H9 (cell line): ENCODE measurements around the gene MRM2. TPM values are rescaled to one million over a fixed set of nuclear protein-coding genes. Genes with fewer than 3 reads are reported as not detected.

ENCODE experiments used
- DNase-seq: peaks from one replicate; pipeline ENCODE4 v3.0.0-alpha.2; 2017
- H2AFZ ChIP-seq: one replicate; pipeline ENCODE4 v1.6.1; 2013; ENCODE audit warnings: mild to moderate bottlenecking, low read length, control low read depth, moderate library complexity
- H2AK5ac ChIP-seq: 2 replicates; pipeline ENCODE4 v1.6.1; 2013; ENCODE audit warnings: low read length, control low read depth, mixed read lengths; ENCODE audit not compliant: insufficient read length
- H2BK120ac ChIP-seq: one replicate; pipeline ENCODE4 v1.6.1; 2013; ENCODE audit warnings: low read depth, mild to moderate bottlenecking, low read length, control low read depth, inconsistent platforms; ENCODE audit not compliant: poor library complexity, severe bottlenecking
- H2BK12ac ChIP-seq: 2 replicates; pipeline ENCODE4 v1.6.1; 2013; ENCODE audit warnings: low read length, control low read depth, mixed read lengths, low read depth; ENCODE audit not compliant: insufficient read length
- H2BK15ac ChIP-seq: 2 replicates; pipeline ENCODE4 v1.6.1; 2013; ENCODE audit warnings: low read depth, low read length, control low read depth
- H2BK20ac ChIP-seq: one replicate; pipeline ENCODE4 v1.6.1; 2013; ENCODE audit warnings: low read depth, mild to moderate bottlenecking, low read length, control low read depth, inconsistent platforms; ENCODE audit not compliant: poor library complexity, severe bottlenecking
- H2BK5ac ChIP-seq: 2 replicates; pipeline ENCODE4 v1.6.1; 2013; ENCODE audit warnings: low read length, control low read depth, mixed read lengths; ENCODE audit not compliant: insufficient read length
- H3K14ac ChIP-seq: 2 replicates; pipeline ENCODE4 v1.6.1; 2013; ENCODE audit warnings: low read length, control low read depth; ENCODE audit not compliant: insufficient read depth
- H3K18ac ChIP-seq: 2 replicates; pipeline ENCODE4 v1.6.1; 2013; ENCODE audit warnings: low read depth, mild to moderate bottlenecking, mixed read lengths, low read length, control low read depth; ENCODE audit not compliant: insufficient read length
- H3K23ac ChIP-seq: 2 replicates; pipeline ENCODE4 v1.6.1; 2013; ENCODE audit warnings: low read length, control low read depth, mixed read lengths, low read depth; ENCODE audit not compliant: insufficient read length
- H3K23me2 ChIP-seq: 2 replicates; pipeline ENCODE4 v1.6.1; 2013; ENCODE audit warnings: low read depth, mild to moderate bottlenecking, mixed read lengths, low read length, control low read depth; ENCODE audit not compliant: insufficient read length, poor library complexity, severe bottlenecking
- H3K27ac ChIP-seq: 2 replicates; pipeline ENCODE4 v1.5.1; 2013; ENCODE audit warnings: low read length, control low read depth, mixed read lengths, low read depth; ENCODE audit not compliant: insufficient read length
- H3K27me3 ChIP-seq: 2 replicates; pipeline ENCODE4 v1.6.1; 2013; ENCODE audit warnings: low read length, control low read depth, inconsistent platforms; ENCODE audit not compliant: insufficient read depth
- H3K4ac ChIP-seq: 2 replicates; pipeline ENCODE4 v1.6.1; 2013; ENCODE audit warnings: low read depth, mild to moderate bottlenecking, control low read depth, inconsistent platforms, low read length, moderate library complexity
- H3K4me1 ChIP-seq: 2 replicates; pipeline ENCODE4 v1.6.1; 2013; ENCODE audit warnings: low read length, control low read depth, inconsistent platforms; ENCODE audit not compliant: insufficient read depth
- H3K4me2 ChIP-seq: 2 replicates; pipeline ENCODE4 v1.6.1; 2013; ENCODE audit warnings: low read length, control low read depth, mixed read lengths; ENCODE audit not compliant: insufficient read length, insufficient read depth
- H3K56ac ChIP-seq: 2 replicates; pipeline ENCODE4 v1.6.1; 2013; ENCODE audit warnings: low read depth, mild to moderate bottlenecking, mixed read lengths, low read length, control low read depth; ENCODE audit not compliant: insufficient read length
- H3K79me1 ChIP-seq: 2 replicates; pipeline ENCODE4 v1.6.1; 2013; ENCODE audit warnings: low read depth, mild to moderate bottlenecking, moderate library complexity, low read length, control low read depth, inconsistent platforms; ENCODE audit not compliant: insufficient read depth, poor library complexity, severe bottlenecking
- H3K79me2 ChIP-seq: 2 replicates; pipeline ENCODE4 v1.6.1; 2013; ENCODE audit warnings: low read length, control low read depth, inconsistent platforms; ENCODE audit not compliant: insufficient read depth
- H3K9ac ChIP-seq: 2 replicates; pipeline ENCODE4 v1.6.1; 2013; ENCODE audit warnings: low read length, control low read depth, mixed read lengths; ENCODE audit not compliant: insufficient read length; ENCODE audit errors: extremely low read depth
- H3K9me3 ChIP-seq: one replicate; pipeline ENCODE4 v1.6.1; 2013; ENCODE audit warnings: low read depth, low read length, inconsistent platforms; ENCODE audit not compliant: control insufficient read depth
- H3T11ph ChIP-seq: one replicate; pipeline ENCODE4 v1.6.1; 2013; ENCODE audit warnings: mild to moderate bottlenecking, low read length, control low read depth, inconsistent platforms
- H4K20me1 ChIP-seq: one replicate; pipeline ENCODE4 v1.6.1; 2013; ENCODE audit not compliant: control insufficient read depth, insufficient read length, insufficient read depth
- H4K5ac ChIP-seq: 2 replicates; pipeline ENCODE4 v1.6.1; 2013; ENCODE audit warnings: low read depth, mild to moderate bottlenecking, mixed read lengths, low read length, control low read depth; ENCODE audit not compliant: insufficient read length
- H4K8ac ChIP-seq: replicated peaks from 2 replicates; pipeline ENCODE4 v1.6.1; 2013; ENCODE audit warnings: low read length, control low read depth, mixed read lengths, low read depth; ENCODE audit not compliant: insufficient read length
- H4K91ac ChIP-seq: 2 replicates; pipeline ENCODE4 v1.6.1; 2013; ENCODE audit warnings: low read depth, mild to moderate bottlenecking, moderate library complexity, mixed read lengths, low read length, control low read depth; ENCODE audit not compliant: insufficient read length
- H3K27ac Mint-ChIP-seq, 3 experiments: 2 replicates in 2 of 3; 3 replicates in 1 of 3; pipeline ENCODE4 v1.8.0; 2020 to 2021; ENCODE audit warnings: mixed read lengths in 3 of 3, mild to moderate bottlenecking in 1 of 3, moderate library complexity in 1 of 3
- H3K27me3 Mint-ChIP-seq: 2 replicates; pipeline ENCODE4 v1.8.0; 2021; ENCODE audit warnings: low read depth, mild to moderate bottlenecking, moderate library complexity, mixed read lengths
- H3K36me3 Mint-ChIP-seq, 3 experiments: 2 replicates in 2 of 3; 3 replicates in 1 of 3; pipeline ENCODE4 v1.8.0; 2020 to 2021; ENCODE audit warnings: low read depth in 3 of 3, mixed read lengths in 3 of 3; ENCODE audit not compliant: insufficient read depth in 1 of 3
- H3K4me1 Mint-ChIP-seq, 2 experiments: 2 replicates each; pipeline ENCODE4 v1.8.0; 2020; ENCODE audit warnings: mixed read lengths in 2 of 2
- H3K4me3 Mint-ChIP-seq, 2 experiments: 2 replicates in 1 of 2; 3 replicates in 1 of 2; pipeline ENCODE4 v1.8.0; 2020 to 2021; ENCODE audit warnings: mild to moderate bottlenecking in 2 of 2, mixed read lengths in 2 of 2, moderate library complexity in 1 of 2
- H3K9me3 Mint-ChIP-seq, 2 experiments: 2 replicates in 1 of 2; 3 replicates in 1 of 2; pipeline ENCODE4 v1.8.0; 2020; ENCODE audit warnings: mild to moderate bottlenecking in 2 of 2, mixed read lengths in 2 of 2, moderate library complexity in 1 of 2
- CTCF ChIP-seq: fragments of 200-600 bp; sonication (generic); conservative IDR thresholded peaks from 3 replicates; pipeline ENCODE4 v1.8.0; 2021; ENCODE audit warnings: antibody characterized with exemption, mild to moderate bottlenecking
- WGBS: extraction: QIAGEN DNeasy Blood & Tissue Kit; methylation state at CpG from one replicate; pipeline ENCODE4 v1.1.7; 2013; ENCODE audit warnings: missing lambda C conversion rate, low lambda C conversion rate, mixed read lengths; ENCODE audit not compliant: insufficient read length; ENCODE audit errors: extremely low coverage; 5-methylcytosine and 5-hydroxymethylcytosine counted together
- total RNA-seq: library from RNA; stranded (reverse); gene quantifications from 2 replicates; pipeline ENCODE4 v1.2.1, GENCODE V29; 2021

The MRM2 gene
- total RNA-seq, 1 experiment from 2014 or later = 59.0 TPM

DNA sequence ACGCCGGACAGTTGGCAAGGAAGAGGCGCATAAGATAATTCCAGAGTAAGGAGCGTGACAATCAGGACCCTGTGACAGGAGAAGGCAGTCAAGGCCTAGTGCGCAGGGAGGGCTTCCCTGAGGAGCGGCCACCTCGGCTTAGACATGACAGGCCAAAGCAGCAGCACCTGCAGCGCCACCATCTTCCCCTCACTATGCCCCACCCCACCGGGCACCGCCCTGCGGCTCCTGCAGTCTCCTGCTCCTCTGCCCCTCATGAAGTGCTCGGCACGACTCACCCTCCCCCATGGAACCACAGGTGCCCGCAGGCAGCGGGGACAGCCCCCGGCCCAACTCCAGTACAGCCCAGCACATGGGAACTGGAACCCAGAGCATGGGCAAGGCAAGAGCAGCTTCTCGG lies 21.1 kb downstream of the MRM2 start:
- Histone ChIP-seq H3K27me3 (no peaks in the 10 kb centered on the region), H3K56ac (no peak overlapping the region), H2BK120ac (no peak overlapping the region), H2AFZ (no peak overlapping the region), H3K9ac (no peak overlapping the region), H3K18ac (no peak overlapping the region), H3K9me3 (no peaks in the 10 kb centered on the region), H4K5ac (no peak overlapping the region), H3K4me1 (no peaks in the 10 kb centered on the region), H3K79me1 (peaks cover 5% of the 10 kb centered on the region), H3K4me2 (no peak overlapping the region), H3K23me2 (no peaks in the 10 kb centered on the region), H2BK15ac (no peak overlapping the region), H3K4ac (no peak overlapping the region), H3K23ac (no peak overlapping the region), H2BK5ac (no peak overlapping the region), H4K91ac (no peak overlapping the region), H3K27ac (no peak overlapping the region), H4K20me1 (no peaks in the 10 kb centered on the region), H2AK5ac (no peak overlapping the region), H2BK20ac (no peak overlapping the region), H3K14ac (no peak overlapping the region), H2BK12ac (no peak overlapping the region), H3K79me2 (no peaks in the 10 kb centered on the region), H4K8ac (no peak overlapping the region), H3T11ph (no peak overlapping the region)
- Mint-ChIP-seq H3K4me3 (no peak overlapping the region), H3K9me3 (no peaks in the 10 kb centered on the region), H3K27me3 (peaks cover 2% of the 10 kb centered on the region), H3K4me1 (no peaks in the 10 kb centered on the region), H3K27ac (no peak overlapping the region; a peak in 1 of 7 replicates), H3K36me3 (peaks cover 39 to 82% (median 77%) of the 10 kb centered on the region in 3 experiments; a peak in 6 of 7 replicates)
- WGBS = no CpG with 5 or more reads among the region's 17 CpGs
- no peak for TF ChIP-seq CTCF
- DNase-seq = no peak
